HG03175 (cell line): ENCODE measurements around the gene PRPF38B.
"Not testable (repeated sequence)": the region's sequence is repeated elsewhere in the genome, so short reads cannot be mapped to it uniquely, and the experiment has no call there.

ENCODE experiments used
- ATAC-seq: cut with Tn5 transposase; IDR thresholded peaks from one replicate; pipeline ENCODE4 v1.9.1; 2021; ENCODE audit warnings: mild to moderate bottlenecking, moderate library complexity; ENCODE audit not compliant: unreplicated experiment

Gene PRPF38B

GRCh38 chr1:108678706-108679105 is 13.4 kb upstream of the PRPF38B start:
- no peak for ATAC-seq

DNA sequence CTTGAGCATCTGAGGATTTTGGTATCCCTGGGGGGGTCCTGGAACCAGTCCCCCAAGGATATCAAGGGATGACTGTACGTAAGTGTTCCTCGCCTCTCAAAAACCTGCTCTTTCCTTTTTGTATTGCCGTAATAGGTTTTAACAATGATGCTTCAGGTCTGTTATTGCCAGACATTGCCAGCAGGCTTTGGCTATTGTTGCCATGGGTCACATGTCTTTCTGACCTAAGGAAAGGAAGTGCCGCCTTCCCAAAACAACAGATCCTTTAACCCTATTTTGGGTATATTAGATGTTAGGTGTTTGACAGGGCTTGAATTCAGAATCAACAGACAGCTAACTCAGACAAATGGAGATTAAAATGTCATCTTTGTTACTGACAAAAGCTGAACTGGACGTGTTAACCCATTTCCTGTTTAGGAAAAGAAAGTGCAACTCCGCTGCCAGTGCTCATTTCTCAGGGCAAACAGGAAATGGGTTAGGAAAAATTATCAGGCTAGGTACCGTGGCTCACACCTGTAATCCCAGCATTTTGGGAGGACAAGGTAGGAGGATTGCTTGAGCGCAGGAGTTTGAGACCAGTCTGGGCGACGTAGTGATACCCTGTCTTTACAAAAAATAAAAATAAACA is 12.4 kb upstream of the PRPF38B start:
- ATAC-seq, result no peak

GRCh38 chr1:108681701-108682100 is 10.4 kb upstream of the PRPF38B start:
- ATAC-seq, result not testable (repeated sequence)

- no peak for ATAC-seq
These were observed 6.6 kb upstream of the PRPF38B start for GRCh38 chr1:108685529-108685928.

DNA sequence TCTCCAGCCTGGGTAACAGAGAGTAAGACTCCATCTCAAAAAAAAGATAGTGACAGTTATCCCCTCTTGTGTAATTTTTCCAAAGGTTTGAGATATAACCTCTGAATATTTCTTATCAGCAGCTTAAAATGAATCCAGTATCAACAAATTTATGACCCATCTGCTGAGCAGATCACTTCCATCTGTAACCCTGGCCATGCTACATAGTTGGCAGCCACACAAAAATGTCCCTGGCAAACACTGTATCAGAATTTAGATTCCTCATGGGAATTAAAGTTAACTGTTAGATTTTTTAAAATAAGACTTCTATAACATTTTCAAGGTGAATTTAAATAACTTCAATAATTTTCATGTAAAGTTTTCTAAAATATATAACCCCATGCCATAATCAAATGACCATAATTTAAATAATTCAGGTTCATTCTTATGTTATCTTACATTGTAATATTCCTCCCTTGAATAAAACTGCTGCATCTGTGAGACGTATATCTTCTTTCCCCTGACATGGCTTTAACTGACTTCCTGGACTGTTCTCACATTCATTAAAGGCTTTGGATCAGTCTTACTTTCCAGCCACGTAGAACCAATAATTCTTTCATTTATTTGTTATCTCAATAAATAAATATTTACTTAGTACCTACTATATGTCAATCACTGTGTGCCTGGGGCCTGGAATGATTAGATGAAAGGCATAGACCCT is 5.3 kb upstream of the PRPF38B start:
- no peak for ATAC-seq

DNA sequence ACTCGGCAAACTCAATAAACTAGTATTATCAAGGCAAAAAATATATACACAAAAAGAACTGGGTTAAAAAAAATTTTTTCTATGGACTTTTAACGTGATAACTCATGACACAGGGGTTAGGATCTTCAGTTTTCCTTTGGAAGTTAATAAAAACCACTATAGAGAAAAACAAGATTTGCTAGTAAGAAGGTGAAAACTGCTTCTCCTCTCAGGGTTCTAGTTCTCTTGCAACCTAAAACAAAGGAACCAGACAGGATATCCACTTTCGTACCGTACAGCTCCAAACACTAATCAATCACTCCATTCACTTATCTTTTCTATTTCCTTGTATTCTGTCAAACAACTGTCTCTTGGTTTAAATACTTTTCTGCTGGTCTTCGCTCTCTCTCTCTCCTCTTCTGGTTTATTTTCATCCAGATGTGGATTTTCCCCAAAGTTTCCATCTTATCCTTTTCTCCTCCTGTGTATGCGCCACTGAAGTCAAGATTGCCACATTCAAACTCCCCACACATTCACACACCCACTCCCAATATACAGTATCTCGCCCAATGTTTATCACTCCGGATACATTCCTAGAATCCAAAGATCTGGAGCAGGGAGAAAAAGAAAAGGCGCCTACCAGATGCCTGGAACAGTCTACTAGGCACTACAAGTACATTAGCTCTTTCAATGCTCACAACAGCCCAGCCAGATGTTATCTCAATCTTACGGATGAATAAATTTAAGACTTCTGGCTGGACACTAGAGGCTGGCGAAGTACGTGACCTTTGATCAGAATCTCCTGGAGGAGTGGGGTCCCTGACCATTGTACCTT is 775 bp upstream of the PRPF38B start:
- peak; percentile 4 for ATAC-seq

DNA sequence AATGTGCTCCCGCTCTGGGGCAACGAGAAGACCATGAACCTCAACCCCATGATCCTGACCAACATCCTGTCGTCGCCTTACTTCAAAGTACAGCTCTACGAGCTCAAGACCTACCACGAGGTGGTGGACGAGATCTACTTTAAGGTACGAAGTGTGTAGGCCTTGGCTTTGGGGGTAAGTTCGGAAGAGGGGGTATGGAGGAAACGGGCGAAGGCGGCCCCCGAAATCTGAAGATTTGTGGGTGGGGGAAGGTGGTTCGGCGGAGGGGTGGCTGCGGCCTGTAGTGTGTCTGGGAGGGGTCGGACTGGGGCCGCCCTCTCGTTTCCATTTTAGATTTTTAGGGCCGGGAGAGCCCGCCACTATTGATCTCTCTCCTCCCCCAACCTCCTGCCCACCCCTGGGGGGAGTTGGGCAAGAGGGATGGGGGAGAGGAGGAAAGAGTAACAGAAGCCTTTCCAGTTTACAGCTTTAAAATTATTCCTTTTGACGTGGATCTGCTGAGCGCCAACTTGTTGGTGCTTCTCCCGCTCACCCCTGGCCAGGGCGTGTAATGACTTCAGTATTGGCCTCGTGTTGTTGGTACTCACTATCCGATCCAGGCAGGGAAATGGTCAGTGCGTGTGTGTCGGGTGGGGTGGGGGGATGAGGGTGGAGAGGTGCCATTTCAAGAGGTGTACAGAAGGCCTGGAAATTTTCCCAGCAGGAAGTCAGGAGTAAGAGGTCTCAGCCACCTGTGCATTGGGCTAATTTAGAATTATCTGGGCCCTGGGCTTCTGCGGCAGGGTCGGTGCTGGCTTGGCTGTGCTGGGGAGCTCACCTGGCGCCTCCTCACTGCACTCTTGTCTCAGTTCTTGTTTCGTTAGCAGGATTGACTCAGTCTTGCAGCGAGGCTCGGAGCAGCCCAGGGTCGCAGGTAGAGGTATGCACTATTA is 880 bp downstream of the PRPF38B start:
- peak; percentile 55 for ATAC-seq

DNA sequence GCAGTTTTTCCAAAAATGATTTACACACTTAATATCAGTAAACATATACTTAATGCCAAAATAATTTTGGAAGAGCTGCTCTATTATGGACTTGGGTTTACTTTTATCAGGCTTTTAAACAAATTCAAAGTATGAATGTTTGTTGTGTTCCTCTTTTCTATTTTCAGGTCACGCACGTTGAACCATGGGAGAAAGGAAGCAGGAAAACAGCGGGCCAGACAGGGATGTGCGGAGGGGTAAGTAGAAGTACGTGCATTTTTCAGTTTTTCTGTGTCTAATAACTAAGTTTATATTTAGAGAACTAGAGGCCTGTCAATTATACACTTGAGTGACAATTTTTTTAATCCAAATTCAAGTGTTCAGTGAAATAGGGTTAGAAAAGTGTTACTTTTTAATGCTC is 3.4 kb downstream of the PRPF38B start:
- no peak for ATAC-seq

DNA sequence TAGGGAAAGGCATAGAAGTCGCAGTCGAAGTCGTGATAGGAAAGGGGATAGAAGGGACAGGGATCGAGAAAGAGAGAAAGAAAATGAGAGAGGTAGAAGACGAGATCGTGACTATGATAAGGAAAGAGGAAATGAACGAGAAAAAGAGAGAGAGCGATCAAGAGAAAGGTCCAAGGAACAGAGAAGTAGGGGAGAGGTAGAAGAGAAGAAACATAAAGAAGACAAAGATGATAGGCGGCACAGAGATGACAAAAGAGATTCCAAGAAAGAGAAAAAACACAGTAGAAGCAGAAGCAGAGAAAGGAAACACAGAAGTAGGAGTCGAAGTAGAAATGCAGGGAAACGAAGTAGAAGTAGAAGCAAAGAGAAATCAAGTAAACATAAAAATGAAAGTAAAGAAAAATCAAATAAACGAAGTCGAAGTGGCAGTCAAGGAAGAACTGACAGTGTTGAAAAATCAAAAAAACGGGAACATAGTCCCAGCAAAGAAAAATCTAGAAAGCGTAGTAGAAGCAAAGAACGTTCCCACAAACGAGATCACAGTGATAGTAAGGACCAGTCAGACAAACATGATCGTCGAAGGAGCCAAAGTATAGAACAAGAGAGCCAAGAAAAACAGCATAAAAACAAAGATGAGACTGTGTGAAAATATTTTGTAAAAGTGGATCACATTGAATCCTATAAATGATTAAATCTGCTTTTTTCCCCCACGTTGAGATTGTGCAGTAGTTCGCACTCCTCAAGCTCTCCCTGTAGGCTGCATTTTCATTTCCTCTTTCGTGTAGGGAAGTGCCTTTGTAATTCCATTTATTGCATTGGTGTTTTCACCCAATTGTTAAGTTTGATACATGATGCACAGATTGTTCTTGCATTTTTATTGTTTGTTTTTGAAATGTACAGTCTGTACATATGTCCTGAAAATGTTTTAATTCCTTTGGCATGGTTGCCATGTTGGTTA is 7.5 kb downstream of the PRPF38B start:
- no peak for ATAC-seq

GRCh38 chr1:108701176-108701849 is 9.2 kb downstream of the PRPF38B start:
- ATAC-seq, result no peak

GRCh38 chr1:108702109-108702508 is 10.0 kb downstream of the PRPF38B start:
- not testable (repeated sequence) for ATAC-seq

DNA sequence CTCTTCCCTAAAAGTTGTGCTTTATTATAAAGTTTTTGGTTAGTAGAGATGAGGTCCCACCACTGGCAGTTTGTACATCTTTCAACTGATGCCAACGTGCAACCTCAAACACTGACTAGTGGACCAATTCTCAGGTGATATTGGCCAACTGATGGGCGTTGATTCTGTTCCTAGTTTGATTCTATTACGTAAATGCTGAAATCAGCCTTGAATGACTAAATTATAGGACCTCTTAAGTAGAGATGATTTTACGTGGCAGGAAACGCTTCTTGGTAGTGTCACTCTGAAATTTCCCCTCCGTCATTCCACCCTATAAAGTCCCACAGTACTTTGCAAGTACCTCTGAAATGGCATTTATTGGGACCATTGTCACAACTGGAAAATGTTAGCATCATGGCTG is 11.8 kb downstream of the PRPF38B start:
- ATAC-seq, result no peak

DNA sequence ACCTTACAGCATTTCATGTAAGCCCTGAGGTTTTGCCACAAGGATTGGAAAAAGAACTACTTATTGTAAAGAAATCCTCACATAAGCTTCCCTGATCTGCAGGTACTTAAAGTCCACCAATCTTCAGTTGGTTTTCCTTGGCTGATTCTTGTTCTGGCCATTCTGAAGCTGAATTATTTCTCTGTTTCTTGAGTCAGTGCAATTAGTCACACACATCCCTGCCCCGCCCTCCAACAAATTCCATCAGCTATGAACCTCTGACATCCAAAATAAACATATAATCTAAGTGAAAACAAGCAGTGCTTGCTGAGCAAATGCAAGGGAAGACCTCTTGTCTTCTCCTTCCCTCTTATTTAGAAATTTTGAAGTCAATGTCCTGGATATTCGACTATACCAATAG is 12.4 kb downstream of the PRPF38B start:
- no peak for ATAC-seq

- no peak for ATAC-seq
These were observed 14.5 kb downstream of the PRPF38B start for GRCh38 chr1:108706643-108707042.

GRCh38 chr1:108708691-108709660 is 16.9 kb downstream of the PRPF38B start:
- peak; percentile 62 for ATAC-seq

GRCh38 chr1:108712606-108713150 is 20.6 kb downstream of the PRPF38B start, which contains the start of gene FNDC7:
Gene FNDC7 (plus strand): TSS chr1:108712908. CDS start chr1:108712934, 26 bp downstream.
- no peak for ATAC-seq

GRCh38 chr1:108715932-108716331 is 23.8 kb downstream of the PRPF38B start:
- no peak for ATAC-seq
